ENCODE data around the gene TMEM167B.

Gene TMEM167B

DNA sequence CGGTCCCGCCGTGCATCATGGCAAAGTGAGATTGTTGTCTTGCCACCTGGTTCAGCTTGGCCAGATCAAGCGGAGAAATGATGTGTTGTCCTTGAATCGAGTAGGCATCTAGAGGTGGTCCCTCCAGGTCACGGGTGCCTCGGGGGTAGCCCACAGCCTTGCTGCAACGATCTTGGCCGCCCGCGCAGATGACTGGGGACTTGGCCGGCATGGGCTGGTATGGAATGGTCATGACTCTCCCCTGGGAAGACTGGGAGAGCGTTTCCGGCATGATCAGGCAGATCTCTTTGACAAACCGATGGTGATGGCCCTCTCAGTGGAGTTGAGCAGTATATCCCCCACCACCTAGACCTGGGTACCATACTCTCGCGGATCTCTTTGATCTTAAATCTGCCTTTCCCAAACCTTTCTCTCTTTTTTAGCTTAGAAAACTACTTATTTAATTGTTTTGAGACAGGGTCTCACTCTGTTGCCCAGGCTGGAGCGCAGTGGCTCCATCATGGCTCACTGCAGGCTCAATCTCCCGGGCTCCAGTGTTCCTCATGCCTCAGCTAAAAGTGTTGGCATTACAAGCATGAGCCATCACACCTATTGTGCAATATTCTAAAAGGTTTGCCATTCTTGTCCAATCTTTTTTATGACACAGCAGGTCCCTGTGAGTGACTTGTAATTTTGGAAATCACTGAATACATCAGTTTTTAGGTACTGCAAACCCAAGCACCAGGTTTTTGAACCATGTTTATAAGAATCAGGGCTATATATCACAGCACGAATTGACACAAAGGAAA is 14.0 kb downstream of the TMEM167B start:
- no peak overlapping the region for H3K4me3 ChIP-seq (ENCODE audit: low read depth, low read length)

DNA sequence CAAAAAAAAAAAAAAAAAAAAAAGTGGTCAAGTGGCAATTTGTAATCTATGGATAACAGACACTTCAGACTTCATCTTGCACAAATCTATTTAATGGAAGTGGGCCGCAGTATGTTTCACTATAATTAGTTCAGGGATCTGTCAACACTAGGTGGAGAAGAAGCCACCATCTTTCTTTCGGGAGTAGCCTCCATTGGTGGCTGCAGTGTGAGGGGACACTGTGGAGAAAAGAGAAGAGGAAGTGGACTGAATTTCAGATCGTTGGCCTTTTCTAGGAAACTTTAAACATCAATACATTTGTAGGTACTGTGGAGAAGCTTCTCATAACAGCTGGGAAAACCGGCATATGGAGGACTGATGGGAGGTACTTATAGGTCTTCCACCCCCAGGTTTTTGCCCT is 15.3 kb downstream of the TMEM167B start:
- no peak overlapping the region for H3K4me3 ChIP-seq (ENCODE audit: low read depth, low read length)
- TF ChIP-seq, protein P1, sequence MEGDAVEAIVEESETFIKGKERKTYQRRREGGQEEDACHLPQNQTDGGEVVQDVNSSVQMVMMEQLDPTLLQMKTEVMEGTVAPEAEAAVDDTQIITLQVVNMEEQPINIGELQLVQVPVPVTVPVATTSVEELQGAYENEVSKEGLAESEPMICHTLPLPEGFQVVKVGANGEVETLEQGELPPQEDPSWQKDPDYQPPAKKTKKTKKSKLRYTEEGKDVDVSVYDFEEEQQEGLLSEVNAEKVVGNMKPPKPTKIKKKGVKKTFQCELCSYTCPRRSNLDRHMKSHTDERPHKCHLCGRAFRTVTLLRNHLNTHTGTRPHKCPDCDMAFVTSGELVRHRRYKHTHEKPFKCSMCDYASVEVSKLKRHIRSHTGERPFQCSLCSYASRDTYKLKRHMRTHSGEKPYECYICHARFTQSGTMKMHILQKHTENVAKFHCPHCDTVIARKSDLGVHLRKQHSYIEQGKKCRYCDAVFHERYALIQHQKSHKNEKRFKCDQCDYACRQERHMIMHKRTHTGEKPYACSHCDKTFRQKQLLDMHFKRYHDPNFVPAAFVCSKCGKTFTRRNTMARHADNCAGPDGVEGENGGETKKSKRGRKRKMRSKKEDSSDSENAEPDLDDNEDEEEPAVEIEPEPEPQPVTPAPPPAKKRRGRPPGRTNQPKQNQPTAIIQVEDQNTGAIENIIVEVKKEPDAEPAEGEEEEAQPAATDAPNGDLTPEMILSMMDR (IDR thresholded peaks at IDR 0.05; ENCODE audit: borderline replicate concordance, insufficient read depth, low read depth, low read length): no peak

More for the DNA sequence above, 14.0 kb downstream of the TMEM167B start:
- TF ChIP-seq, protein P1 (IDR thresholded peaks at IDR 0.05; ENCODE audit: borderline replicate concordance, insufficient read depth, low read depth, low read length): no peak

DNA sequence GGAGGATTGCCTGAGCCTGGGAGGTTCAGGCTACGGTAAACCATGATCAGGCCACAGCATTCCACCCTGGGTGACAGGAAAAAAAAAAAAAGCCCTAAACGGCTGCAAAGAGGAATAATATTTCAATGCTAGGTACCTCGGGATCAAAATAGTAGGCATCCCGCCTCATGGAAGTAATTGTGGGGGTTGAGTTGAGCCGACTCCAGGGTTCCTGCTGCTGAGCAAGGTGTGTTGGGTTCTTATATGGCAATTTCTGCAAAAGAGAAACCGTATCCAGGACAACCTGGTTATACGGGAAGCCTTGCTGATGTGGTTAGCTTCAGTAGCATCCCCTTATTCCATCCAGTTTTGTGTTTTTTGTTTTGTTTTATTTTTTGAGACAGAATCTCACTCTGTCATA is 17.2 kb downstream of the TMEM167B start:
- TF ChIP-seq, protein P1 (IDR thresholded peaks at IDR 0.05; ENCODE audit: borderline replicate concordance, insufficient read depth, low read depth, low read length): no peak
- no peak overlapping the region for H3K4me3 ChIP-seq (ENCODE audit: low read depth, low read length)

DNA sequence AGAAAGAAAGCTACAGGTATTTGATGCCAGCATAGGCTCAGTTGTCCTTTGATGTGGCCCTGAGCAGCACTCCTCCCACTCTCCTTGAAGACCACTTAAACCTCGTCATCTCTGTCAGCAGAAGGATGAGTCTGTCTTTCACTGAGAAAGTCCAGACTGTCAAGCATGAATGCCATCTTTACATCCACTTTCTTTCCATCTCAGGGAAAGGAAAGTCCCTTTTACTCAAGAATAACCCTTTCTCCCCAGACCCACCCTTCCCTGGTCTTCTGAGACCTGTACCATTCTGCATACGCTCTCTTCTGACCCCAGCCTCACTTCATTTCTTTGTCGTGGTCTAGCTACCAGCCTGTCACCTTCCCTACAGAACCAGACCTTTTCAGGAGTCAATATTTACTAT is 19.3 kb downstream of the TMEM167B start:
- no peak overlapping the region for H3K4me3 ChIP-seq (ENCODE audit: low read depth, low read length)
- TF ChIP-seq, protein P1 (IDR thresholded peaks at IDR 0.05; ENCODE audit: borderline replicate concordance, insufficient read depth, low read depth, low read length): no peak

DNA sequence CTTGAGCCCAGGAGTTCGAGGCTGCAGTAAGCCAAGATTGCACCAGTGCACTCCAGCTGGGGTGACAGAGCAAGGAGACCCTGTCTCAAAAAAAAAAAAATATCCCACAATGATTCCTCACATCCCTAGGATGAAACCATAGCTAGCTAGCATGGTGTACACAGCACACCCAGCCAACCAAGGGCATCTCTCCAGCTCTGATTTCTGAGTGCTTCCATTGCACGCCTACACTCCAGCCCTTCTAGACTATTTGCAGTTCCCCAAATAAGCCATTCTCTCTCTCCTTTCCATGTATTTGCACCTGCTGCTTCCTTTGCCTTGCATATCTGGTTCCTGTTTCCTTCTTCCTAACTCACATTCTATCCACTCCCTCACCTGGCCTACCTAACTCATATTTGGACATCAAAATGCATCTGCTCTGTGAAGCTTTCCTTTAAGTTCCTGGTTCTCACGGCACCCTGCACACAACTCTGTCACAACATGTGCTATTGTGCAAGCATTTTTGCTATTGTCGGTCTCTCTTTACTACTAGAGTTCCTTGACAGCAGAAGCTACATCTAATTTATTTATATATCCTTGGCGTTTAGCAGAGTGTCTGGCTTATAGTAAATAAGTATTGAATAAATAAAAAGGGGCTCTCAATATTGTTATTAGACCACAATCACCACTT is 21.0 kb downstream of the TMEM167B start:
- TF ChIP-seq, protein P1 (IDR thresholded peaks at IDR 0.05; ENCODE audit: borderline replicate concordance, insufficient read depth, low read depth, low read length): no peak
- H3K4me3 ChIP-seq (ENCODE audit: low read depth, low read length): no peak overlapping the region

DNA sequence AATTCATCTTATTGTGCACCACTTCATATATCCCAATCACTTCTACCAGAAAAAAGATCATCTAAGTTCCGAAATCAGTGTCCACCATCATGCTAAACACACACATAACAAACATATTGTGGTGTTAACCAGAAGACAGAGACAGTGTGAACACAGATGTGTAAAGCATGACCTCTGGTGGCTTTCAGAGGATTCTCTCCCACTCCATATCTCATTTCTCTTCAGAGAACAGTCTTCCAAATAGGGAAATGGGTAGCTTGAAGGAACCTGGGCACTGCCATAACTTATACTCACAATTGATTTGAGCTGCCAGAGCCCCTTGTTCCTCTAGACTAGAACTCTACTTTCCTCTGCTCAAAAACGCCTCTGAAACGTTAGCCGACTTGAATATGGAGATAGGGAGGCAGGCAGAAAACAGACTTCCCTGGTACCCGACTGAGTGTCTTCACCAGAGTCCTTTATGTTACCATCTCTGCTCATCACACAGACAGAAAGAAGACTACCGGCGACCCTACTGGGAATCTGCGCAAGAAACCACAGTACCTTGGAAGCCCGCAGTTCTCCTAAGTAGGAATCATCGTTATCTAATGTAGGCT is 21.6 kb downstream of the TMEM167B start:
- H3K4me3 ChIP-seq (ENCODE audit: low read depth, low read length): no peak overlapping the region
- TF ChIP-seq, protein P1 (IDR thresholded peaks at IDR 0.05; ENCODE audit: borderline replicate concordance, insufficient read depth, low read depth, low read length): peak; percentile 17; the same call in 1 of the 2 replicates

Data from GM12875 (cell line).